Transverse colon (tissue), 4 donors: Measurements from ENCODE around the gene CHCHD3. TPM values are rescaled to one million over a fixed set of nuclear protein-coding genes. Genes with fewer than 3 reads are reported as not detected.

ENCODE experiments used
- DNase-seq: peaks from one replicate; pipeline ENCODE4 v3.0.0-alpha.2; 2019
- H3K27ac ChIP-seq, 4 donors: fragments of 200-600 bp; sonication (generic); 2 replicates each; pipeline ENCODE4 v1.5.1; 2016 to 2018; ENCODE audit warnings: inconsistent platforms in 4 of 4
- H3K27me3 ChIP-seq: fragments of 200-600 bp; sonication (generic); 2 replicates; pipeline ENCODE4 v1.5.1; 2017; ENCODE audit warnings: inconsistent platforms
- H3K36me3 ChIP-seq, 4 donors: fragments of 200-600 bp; sonication (generic); 2 replicates each; pipeline ENCODE4 v1.5.1; 2017 to 2019; ENCODE audit warnings: inconsistent platforms in 4 of 4
- H3K4me1 ChIP-seq, 4 donors: fragments of 200-600 bp; sonication (generic); 2 replicates each; pipeline ENCODE4 v1.5.1; 2017 to 2020; ENCODE audit warnings: inconsistent platforms in 4 of 4
- H3K4me3 ChIP-seq, 4 donors: fragments of 200-600 bp; sonication (generic); 1 replicate in 1 of 4; 2 replicates in 3 of 4; pipeline versions ENCODE4 v1.5.1 to v1.6.1; 2017 to 2019; ENCODE audit warnings: inconsistent platforms in 4 of 4
- H3K9me3 ChIP-seq, 2 donors: fragments of 200-600 bp; sonication (generic); 2 replicates each; pipeline ENCODE4 v1.5.1; 2017 to 2019; ENCODE audit warnings: inconsistent platforms in 2 of 2
- CTCF ChIP-seq, 5 experiments: fragments of 200-600 bp in 3 of 5; fragments of 450-650 bp in 2 of 5; sonication (generic) in 3 of 5; IDR thresholded peaks; 1 replicate in 2 of 5; 2 replicates in 3 of 5; pipeline ENCODE4 v1.5.1; 2016 to 2017; ENCODE audit warnings: antibody characterized with exemption in 5 of 5, inconsistent platforms in 3 of 5, mild to moderate bottlenecking in 2 of 5, moderate library complexity in 1 of 5
- EP300 ChIP-seq: sonication (generic); formaldehyde crosslinking; IDR thresholded peaks from one replicate; pipeline ENCODE4 v1.6.1; 2017; ENCODE audit warnings: antibody characterized with exemption, low read depth
- POLR2A ChIP-seq: fragments of 450-650 bp; IDR thresholded peaks from one replicate; pipeline ENCODE4 v1.6.1; 2016; ENCODE audit warnings: antibody characterized with exemption, mild to moderate bottlenecking, moderate library complexity
- POLR2AphosphoS5 ChIP-seq, 3 donors: sonication (generic); formaldehyde crosslinking; IDR thresholded peaks; one replicate each; pipeline ENCODE4 v1.6.1; 2016; ENCODE audit warnings: antibody characterized with exemption in 3 of 3
- WGBS, 2 donors: methylation state at CpG; one replicate each; pipeline ENCODE4 v1.1.5; 2018; ENCODE audit warnings: low coverage in 1 of 2; 5-methylcytosine and 5-hydroxymethylcytosine counted together
- in situ Hi-C, 4 donors: fragments of 200-750 bp; cut with MboI; loops; one replicate each; pipeline versions ENCODE4 v1.15.0 to v1.15.1; 2017; ENCODE audit warnings: low sequenced_read_pairs in 3 of 4, low pct_ligation_motif_present in 1 of 4, low pct_unique_long_range_greater_than_20kb in 1 of 4
- intact Hi-C: fragments of 100-400 bp; cut with DNase I; formaldehyde crosslinking; loops from one replicate; pipeline ENCODE4 v1.15.1; 2023; ENCODE audit warnings: low total_unique reads
- total RNA-seq, 4 donors: library from RNA; depleted of rRNA; stranded (reverse); fragments of >200 nt; gene quantifications; one replicate each; pipeline ENCODE4 v1.1.0, GENCODE V29; 2016

The CHCHD3 gene
- total RNA-seq, 4 donors from 2014 or later: 49.4 to 78.1 (median 52.9) TPM

DNA sequence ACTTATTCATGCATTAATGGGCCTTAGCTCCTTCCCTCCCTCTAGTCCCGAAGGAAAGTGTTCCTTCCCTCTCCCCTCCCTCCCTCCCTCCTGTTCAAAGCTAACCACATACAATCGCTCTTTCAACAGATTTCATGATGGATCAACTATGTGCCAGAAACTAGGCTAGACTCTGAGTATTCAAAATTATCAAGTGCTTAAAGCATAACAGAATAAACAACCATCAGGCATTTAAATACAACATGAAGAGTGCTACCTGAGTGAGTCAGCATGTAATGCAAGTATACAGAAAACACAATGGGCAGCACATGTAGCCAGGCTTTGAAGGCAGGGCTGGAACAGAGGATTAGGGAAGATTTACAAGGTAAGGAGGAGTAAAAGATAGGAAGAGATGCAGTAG is 11.3 kb downstream of the CHCHD3 start:
- in situ Hi-C loops: no loop called here
- 55% methylated on average over 2 of the region's 2 CpGs; no CpG with 5 or more reads in 1 of the 2 donors for WGBS, 2 donors
- no peak overlapping the region for H3K4me3 ChIP-seq

DNA sequence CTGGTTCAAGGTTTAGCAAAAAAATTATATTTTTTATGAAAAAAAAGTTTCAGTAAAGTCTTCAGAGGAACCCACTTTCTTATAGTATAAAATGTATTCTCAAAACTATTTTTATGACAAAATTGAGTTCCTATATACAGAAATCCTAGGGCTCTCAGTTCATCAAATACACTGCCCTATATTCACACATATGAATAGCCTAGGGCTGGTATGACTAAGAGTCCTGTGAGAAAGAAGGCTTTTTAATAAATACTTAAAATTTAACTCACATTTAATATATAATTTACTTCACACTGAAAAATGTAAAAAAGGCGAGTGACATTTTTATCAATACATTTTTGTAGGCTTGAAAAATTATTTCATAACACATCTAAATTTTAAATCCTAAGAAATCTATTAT is 16.6 kb downstream of the CHCHD3 start:
- Histone ChIP-seq H3K4me3 (no peak overlapping the region), H3K27me3 (no peaks in the 10 kb centered on the region), H3K4me1 (peaks cover 0 to 3% (median 0%) of the 10 kb centered on the region in 4 donors), H3K9me3 (no peaks in the 10 kb centered on the region), H3K36me3 (peaks cover 0 to 5% (median 3%) of the 10 kb centered on the region in 4 donors), H3K27ac (no peak overlapping the region)
- intact Hi-C loops: no loop called here
- in situ Hi-C loops: no loop called here
- TF ChIP-seq CTCF (IDR thresholded peaks at IDR 0.05): no peak
- TF ChIP-seq EP300: no peak
- TF ChIP-seq POLR2A: no peak
- no peak for TF ChIP-seq POLR2AphosphoS5 (IDR thresholded peaks at IDR 0.05)
- no peak for DNase-seq
- WGBS, 2 donors: 96 to 100% methylated on average over 1 of the region's 1 CpG

More for the DNA sequence above, 11.3 kb downstream of the CHCHD3 start:
- H3K27ac ChIP-seq: no peak overlapping the region
- H3K9me3 ChIP-seq: no peaks in the 10 kb centered on the region
- H3K27me3 ChIP-seq: no peaks in the 10 kb centered on the region
- TF ChIP-seq EP300 (no peak), POLR2A (no peak), CTCF (IDR thresholded peaks at IDR 0.05) (no peak)
- H3K36me3 ChIP-seq: peaks cover 0 to 5% (median 3%) of the 10 kb centered on the region in 4 donors
- intact Hi-C loops: no loop called here
- peaks cover 0 to 2% (median 0%) of the 10 kb centered on the region in 4 donors for H3K4me1 ChIP-seq
- no peak for DNase-seq

- no peak overlapping the region for H3K27ac ChIP-seq
- DNase-seq: no peak
- peaks cover 0 to 5% (median 3%) of the 10 kb centered on the region in 4 donors for H3K36me3 ChIP-seq
- WGBS, 2 donors: 77 to 88% methylated on average over 3 to 4 of the region's 4 CpGs
- TF ChIP-seq POLR2AphosphoS5 (IDR thresholded peaks at IDR 0.05) (no peak), EP300 (no peak), CTCF (IDR thresholded peaks at IDR 0.05) (no peak), POLR2A (no peak)
- no peaks in the 10 kb centered on the region for H3K9me3 ChIP-seq
- in situ Hi-C loops: no loop called here
- H3K4me1 ChIP-seq: peaks cover 0 to 3% (median 0%) of the 10 kb centered on the region in 4 donors
- intact Hi-C loops: no loop called here
- no peaks in the 10 kb centered on the region for H3K27me3 ChIP-seq
- no peak overlapping the region for H3K4me3 ChIP-seq
These were observed 17.6 kb downstream of the CHCHD3 start for GRCh38 chr7:133064082-133064820.

GRCh38 chr7:133061792-133062191 is 20.1 kb downstream of the CHCHD3 start:
- TF ChIP-seq POLR2A: no peak
- TF ChIP-seq EP300: no peak
- TF ChIP-seq CTCF (IDR thresholded peaks at IDR 0.05): no peak
- TF ChIP-seq POLR2AphosphoS5 (IDR thresholded peaks at IDR 0.05): no peak
- WGBS, 2 donors: 59 to 75% methylated on average over 2 of the region's 2 CpGs
- H3K27ac ChIP-seq: no peak overlapping the region
- intact Hi-C loops (no loop called here), in situ Hi-C loops (no loop called here)
- DNase-seq: no peak
- no peaks in the 10 kb centered on the region for H3K27me3 ChIP-seq
- H3K4me3 ChIP-seq: no peak overlapping the region
- H3K36me3 ChIP-seq: peaks cover 0 to 1% (median 0%) of the 10 kb centered on the region in 4 donors
- no peaks in the 10 kb centered on the region for H3K9me3 ChIP-seq
- H3K4me1 ChIP-seq: peaks cover 0 to 3% (median 0%) of the 10 kb centered on the region in 4 donors
